ENCODE results near the gene MAP7D1. TPM values are rescaled to one million over a fixed set of nuclear protein-coding genes. Genes with fewer than 3 reads are reported as not detected.

The MAP7D1 gene
- total RNA-seq, 1 experiment from 2014 or later: 212 TPM

DNA sequence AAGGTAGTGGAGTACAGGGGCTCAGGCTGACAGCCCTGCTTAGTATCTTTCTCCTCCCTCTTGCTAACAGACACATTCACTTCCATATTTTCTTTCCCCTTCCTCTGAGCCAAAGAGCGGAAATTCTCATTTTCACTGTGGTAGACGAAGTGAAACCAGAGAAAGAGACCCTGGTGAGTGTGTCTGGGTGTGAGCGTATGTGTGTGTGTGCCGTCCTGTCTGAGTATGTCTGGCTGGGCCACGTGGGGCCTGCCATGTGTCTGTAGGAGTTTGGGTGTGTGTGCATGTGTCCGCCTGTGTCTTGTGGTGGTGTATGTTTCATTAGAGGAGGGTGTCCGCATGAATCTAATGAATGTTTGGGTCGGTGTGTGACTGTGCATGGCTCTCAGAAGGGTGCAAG lies 32.6 kb upstream of the MAP7D1 start:
- no TSS peak for BruUV-seq (replicated peaks)
- Histone ChIP-seq H3K27ac (ENCODE audit: low read length) (no peak overlapping the region), H3K4me1 (ENCODE audit: control insufficient read depth, insufficient read depth, low read length) (0 out of 2 replicates have a peak, but pooled peaks cover 6% of the 10 kb centered on the region), H3K4me3 (ENCODE audit: low read depth in 2 of 2, low read length in 2 of 2) (no peak overlapping the region), H3K27me3 (ENCODE audit: control insufficient read depth, insufficient read depth, low read length) (peaks cover 2% of the 10 kb centered on the region; the same call in 1 of the 2 replicates), H3K36me3 (ENCODE audit: control insufficient read depth, insufficient read depth, low read length) (no peaks in the 10 kb centered on the region), H3K9me3 (ENCODE audit: control insufficient read depth, insufficient read depth, low read depth, low read length) (no peaks in the 10 kb centered on the region)
- ATAC-seq (no peak), DNase-seq (ENCODE audit: low read depth, low spot score) (no peak)
- ChIA-PET CTCF (no interaction called here), POLR2A (no interaction called here)
- in situ Hi-C loops (cut with HindIII; ENCODE audit: low pct_unique_long_range_greater_than_20kb, low sequenced_read_pairs) (no loop called here), intact Hi-C loops (cut with micrococcal nuclease; ENCODE audit: unreplicated experiment) (no loop called here)
- TF ChIP-seq, protein P1, sequence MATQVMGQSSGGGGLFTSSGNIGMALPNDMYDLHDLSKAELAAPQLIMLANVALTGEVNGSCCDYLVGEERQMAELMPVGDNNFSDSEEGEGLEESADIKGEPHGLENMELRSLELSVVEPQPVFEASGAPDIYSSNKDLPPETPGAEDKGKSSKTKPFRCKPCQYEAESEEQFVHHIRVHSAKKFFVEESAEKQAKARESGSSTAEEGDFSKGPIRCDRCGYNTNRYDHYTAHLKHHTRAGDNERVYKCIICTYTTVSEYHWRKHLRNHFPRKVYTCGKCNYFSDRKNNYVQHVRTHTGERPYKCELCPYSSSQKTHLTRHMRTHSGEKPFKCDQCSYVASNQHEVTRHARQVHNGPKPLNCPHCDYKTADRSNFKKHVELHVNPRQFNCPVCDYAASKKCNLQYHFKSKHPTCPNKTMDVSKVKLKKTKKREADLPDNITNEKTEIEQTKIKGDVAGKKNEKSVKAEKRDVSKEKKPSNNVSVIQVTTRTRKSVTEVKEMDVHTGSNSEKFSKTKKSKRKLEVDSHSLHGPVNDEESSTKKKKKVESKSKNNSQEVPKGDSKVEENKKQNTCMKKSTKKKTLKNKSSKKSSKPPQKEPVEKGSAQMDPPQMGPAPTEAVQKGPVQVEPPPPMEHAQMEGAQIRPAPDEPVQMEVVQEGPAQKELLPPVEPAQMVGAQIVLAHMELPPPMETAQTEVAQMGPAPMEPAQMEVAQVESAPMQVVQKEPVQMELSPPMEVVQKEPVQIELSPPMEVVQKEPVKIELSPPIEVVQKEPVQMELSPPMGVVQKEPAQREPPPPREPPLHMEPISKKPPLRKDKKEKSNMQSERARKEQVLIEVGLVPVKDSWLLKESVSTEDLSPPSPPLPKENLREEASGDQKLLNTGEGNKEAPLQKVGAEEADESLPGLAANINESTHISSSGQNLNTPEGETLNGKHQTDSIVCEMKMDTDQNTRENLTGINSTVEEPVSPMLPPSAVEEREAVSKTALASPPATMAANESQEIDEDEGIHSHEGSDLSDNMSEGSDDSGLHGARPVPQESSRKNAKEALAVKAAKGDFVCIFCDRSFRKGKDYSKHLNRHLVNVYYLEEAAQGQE (IDR thresholded peaks at IDR 0.05; ENCODE audit: insufficient read depth in 1 of 2, low read depth in 2 of 2, low read length in 1 of 2): no peak
- TF ChIP-seq POLR2AphosphoS5 (IDR thresholded peaks at IDR 0.05; ENCODE audit: low read depth, low read length): no peak
- no peak for TF ChIP-seq TCF7L2 (IDR thresholded peaks at IDR 0.05; ENCODE audit: low read depth, low read length)
- no peak for TF ChIP-seq SIN3A (IDR thresholded peaks at IDR 0.05; ENCODE audit: borderline replicate concordance, insufficient read depth, low read depth, low read length)
- TF ChIP-seq, protein P2, sequence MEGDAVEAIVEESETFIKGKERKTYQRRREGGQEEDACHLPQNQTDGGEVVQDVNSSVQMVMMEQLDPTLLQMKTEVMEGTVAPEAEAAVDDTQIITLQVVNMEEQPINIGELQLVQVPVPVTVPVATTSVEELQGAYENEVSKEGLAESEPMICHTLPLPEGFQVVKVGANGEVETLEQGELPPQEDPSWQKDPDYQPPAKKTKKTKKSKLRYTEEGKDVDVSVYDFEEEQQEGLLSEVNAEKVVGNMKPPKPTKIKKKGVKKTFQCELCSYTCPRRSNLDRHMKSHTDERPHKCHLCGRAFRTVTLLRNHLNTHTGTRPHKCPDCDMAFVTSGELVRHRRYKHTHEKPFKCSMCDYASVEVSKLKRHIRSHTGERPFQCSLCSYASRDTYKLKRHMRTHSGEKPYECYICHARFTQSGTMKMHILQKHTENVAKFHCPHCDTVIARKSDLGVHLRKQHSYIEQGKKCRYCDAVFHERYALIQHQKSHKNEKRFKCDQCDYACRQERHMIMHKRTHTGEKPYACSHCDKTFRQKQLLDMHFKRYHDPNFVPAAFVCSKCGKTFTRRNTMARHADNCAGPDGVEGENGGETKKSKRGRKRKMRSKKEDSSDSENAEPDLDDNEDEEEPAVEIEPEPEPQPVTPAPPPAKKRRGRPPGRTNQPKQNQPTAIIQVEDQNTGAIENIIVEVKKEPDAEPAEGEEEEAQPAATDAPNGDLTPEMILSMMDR (IDR thresholded peaks at IDR 0.05): no peak

DNA sequence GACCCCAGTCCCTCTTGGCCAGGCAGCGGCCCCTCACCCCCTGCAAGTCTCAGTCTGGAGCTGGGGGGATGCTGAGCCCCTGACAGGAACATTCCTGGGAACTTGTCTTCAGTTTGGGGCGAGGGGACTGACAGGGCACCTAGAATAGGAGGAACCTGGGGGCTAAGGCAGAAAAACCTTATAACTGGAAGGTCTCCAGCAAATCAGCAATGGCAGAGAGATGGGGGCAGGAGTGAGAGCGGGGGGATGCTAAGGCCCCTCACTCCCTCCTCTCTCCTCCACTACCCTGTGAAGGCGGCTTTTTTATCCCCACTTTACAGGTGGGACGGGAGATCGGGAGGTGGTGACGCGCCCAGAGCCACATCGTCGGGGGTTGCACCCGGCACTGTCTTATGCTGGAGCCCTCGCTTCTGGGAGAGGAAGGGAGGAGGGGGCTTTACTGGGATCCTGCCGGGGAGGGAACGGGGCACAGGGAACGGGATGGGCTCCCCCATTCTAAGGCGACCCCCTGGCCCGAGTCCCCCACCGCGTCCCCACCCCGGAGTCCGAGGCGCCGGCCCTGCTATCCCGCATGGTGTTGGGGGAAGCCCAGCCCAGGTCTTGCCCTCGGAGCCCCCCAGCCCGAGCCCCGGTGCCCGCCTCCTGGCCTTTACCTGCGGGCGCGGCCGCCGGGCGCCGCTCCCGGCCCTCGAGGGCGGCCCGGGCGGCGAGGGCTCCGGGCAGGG lies 31.4 kb upstream of the MAP7D1 start:
- no peak overlapping the region for H3K27ac ChIP-seq (ENCODE audit: low read length)
- H3K9me3 ChIP-seq (ENCODE audit: control insufficient read depth, insufficient read depth, low read depth, low read length): no peaks in the 10 kb centered on the region
- ATAC-seq (peak; percentile 4; the same call in 1 of the 2 replicates), DNase-seq (ENCODE audit: low read depth, low spot score) (no peak)
- ChIA-PET POLR2A (no interaction called here), CTCF (no interaction called here)
- 0 out of 2 replicates have a peak, but pooled peaks cover 6% of the 10 kb centered on the region for H3K4me1 ChIP-seq (ENCODE audit: control insufficient read depth, insufficient read depth, low read length)
- no TSS peak for BruUV-seq (replicated peaks)
- peak overlapping the region in 1 of 2 experiments; percentile 17; a peak in 1 of 4 replicates for H3K4me3 ChIP-seq (ENCODE audit: low read depth in 2 of 2, low read length in 2 of 2)
- in situ Hi-C loops (cut with HindIII; ENCODE audit: low pct_unique_long_range_greater_than_20kb, low sequenced_read_pairs): no loop called here
- peaks cover 2% of the 10 kb centered on the region; the same call in 1 of the 2 replicates for H3K27me3 ChIP-seq (ENCODE audit: control insufficient read depth, insufficient read depth, low read length)
- no peaks in the 10 kb centered on the region for H3K36me3 ChIP-seq (ENCODE audit: control insufficient read depth, insufficient read depth, low read length)
- intact Hi-C loops (cut with micrococcal nuclease; ENCODE audit: unreplicated experiment): no loop called here
- TF ChIP-seq TCF7L2 (IDR thresholded peaks at IDR 0.05; ENCODE audit: low read depth, low read length) (no peak), SIN3A (IDR thresholded peaks at IDR 0.05; ENCODE audit: borderline replicate concordance, insufficient read depth, low read depth, low read length) (no peak), POLR2AphosphoS5 (IDR thresholded peaks at IDR 0.05; ENCODE audit: low read depth, low read length) (no peak)
- TF ChIP-seq, protein P2 (IDR thresholded peaks at IDR 0.05): no peak
- TF ChIP-seq, protein P1 (IDR thresholded peaks at IDR 0.05; ENCODE audit: insufficient read depth in 1 of 2, low read depth in 2 of 2, low read length in 1 of 2): no peak
